Glomerular endothelial cell (primary cell): ENCODE data around the gene ACSM2B. TPM values are rescaled to one million over a fixed set of nuclear protein-coding genes. Genes with fewer than 3 reads are reported as not detected.
"Not testable (repeated sequence)": the region's sequence is repeated elsewhere in the genome, so short reads cannot be mapped to it uniquely, and the experiment has no call there.

Experiments used
- DNase-seq: peaks from one replicate; pipeline ENCODE4 v3.0.0-alpha.2; 2011; ENCODE audit warnings: low read depth, low spot score; ENCODE audit errors: extremely low read depth
- total RNA-seq: library from RNA; depleted of rRNA; stranded (reverse); fragments of >200 nt; gene quantifications from 2 replicates; pipeline ENCODE4 v1.2.3, GENCODE V29; 2015

Gene ACSM2B
- total RNA-seq, 1 donor from 2014 or later = not detected

DNA sequence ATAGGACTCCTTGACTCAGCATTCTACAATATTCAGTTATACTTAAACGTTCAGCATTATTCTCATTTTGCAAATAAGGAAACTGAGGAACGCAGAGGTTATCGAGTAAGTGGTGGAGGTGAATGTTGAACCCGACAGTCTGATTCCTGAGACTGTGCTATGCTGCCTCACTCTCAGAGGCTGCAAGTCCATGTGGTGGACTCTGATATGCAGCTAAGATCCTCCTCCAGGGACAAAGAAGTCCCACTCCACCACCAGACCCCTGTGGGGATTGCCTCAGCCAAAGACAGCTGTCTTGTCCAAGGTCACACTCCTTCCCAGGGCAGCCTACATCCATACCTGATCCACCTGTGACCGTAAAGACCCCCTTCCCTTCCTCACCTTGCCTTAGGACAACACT, 37.5 kb downstream of the ACSM2B start:
- DNase-seq = no peak

DNA sequence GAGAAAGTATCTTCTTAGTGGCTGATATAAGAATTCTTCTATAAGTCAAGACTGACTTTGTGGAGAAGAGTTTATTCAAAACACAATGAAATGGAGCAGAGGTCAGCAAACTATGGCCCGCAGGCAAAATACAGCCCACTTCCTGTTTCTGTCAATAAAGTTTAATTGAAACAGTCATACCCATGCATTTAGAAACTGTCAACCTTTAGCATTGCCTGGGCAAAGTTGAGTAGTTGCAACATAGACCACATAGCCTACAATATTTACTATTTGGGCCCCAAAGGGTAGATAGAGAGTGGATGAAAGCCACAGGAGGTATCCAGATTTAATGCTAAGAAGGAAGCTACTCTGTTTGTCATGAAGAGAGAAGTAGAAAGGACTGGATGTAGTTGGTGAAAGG, 38.0 kb downstream of the ACSM2B start:
- DNase-seq = no peak

GRCh38 chr16:20536669-20537068, 39.5 kb downstream of the ACSM2B start:
- not testable (repeated sequence) for DNase-seq

- DNase-seq = not testable (repeated sequence)
Measured at GRCh38 chr16:20532284-20532792, 43.8 kb downstream of the ACSM2B start.

GRCh38 chr16:20531795-20532194, 44.4 kb downstream of the ACSM2B start:
- not testable (repeated sequence) for DNase-seq

GRCh38 chr16:20520103-20520502, 56.1 kb downstream of the ACSM2B start:
- DNase-seq = no peak

GRCh38 chr16:20519231-20519630, 56.9 kb downstream of the ACSM2B start:
- DNase-seq = no peak

- no peak for DNase-seq
Measured at GRCh38 chr16:20517149-20517548, 59.0 kb downstream of the ACSM2B start.

DNA sequence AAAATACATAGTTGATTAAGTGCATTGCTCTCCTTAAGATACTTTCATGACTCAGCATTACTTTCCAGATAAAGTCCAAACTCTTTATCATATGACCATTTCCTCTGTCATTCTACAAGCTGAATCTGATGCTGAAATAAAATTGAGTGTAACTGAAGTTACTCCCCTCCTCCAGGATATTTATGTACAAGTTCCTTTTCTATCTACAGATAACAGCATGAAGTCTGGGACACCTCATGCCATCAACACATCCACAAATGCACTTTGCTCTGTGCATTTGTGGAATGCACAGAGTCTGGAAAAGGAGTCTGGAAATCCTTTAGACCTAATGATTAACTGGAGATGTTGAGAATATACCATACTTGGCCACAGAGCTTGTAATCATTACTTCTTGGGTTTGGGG, 60.5 kb downstream of the ACSM2B start:
- DNase-seq = no peak

GRCh38 chr16:20510323-20510722, 65.8 kb downstream of the ACSM2B start:
- no peak for DNase-seq

DNA sequence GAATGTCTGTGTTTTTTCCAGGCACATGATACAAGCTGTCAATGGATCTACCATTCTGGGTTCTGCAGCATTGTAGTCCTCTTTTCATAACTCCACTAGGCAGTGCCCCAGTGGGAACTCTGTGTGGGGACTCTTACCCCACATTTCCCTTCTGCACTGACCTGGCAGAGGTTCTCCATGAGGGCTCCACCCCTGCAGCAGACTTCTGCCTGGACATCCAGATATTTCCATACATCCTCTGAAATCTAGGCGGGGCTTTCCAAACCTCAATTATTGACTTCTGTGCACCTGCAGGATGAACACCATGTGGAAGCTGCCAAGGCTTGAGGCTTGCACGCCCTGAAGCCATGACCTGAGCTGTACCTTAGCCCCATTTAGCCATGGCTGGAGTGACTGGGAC, 68.9 kb downstream of the ACSM2B start:
- DNase-seq = no peak

DNA sequence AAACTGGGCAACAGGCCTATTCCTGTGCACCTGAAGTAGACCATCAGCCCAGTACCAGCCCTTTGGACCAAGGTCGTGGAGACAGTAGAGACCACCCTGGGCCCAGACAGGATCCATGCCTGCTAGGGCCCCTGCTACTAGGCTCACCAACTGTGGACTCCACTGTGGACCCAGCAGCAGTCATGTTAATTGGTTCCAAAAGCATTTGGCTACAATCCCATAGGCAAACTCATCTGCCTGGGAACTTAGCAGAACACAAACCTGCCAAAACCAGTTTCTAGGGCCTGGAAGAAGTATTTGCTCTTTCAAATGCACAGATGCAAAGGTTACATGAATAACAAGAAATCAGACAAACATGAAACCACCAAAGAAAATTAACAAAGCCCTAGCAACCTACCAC, 71.7 kb downstream of the ACSM2B start:
- DNase-seq = no peak

GRCh38 chr16:20491448-20491847, 84.7 kb downstream of the ACSM2B start:
- DNase-seq = not testable (repeated sequence)

DNA sequence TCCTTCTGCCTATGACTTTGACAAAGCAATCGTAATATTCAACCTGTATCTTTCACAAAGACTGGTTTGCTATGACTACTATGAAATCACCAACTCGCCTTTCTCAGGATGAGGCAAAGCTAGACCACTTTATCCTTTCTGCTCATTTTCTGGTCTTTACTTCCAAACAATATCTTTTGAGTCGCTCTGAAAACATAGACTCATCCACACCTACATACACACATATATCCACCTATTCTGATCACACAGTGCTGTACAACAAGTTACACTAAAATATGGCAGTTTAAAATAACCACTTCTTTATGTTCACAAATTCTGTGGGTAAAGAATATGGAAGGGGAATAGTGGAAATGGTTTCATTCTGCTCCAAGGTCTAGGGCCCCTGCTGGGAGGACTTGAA, 85.2 kb downstream of the ACSM2B start:
- not testable (repeated sequence) for DNase-seq

Other genes with a start within 250 kb of the ACSM2B start
- gene GP2, start 248.9 kb downstream of the ACSM2B start, total RNA-seq = not detected in 2 replicates
- gene UMOD, start 223.7 kb downstream of the ACSM2B start, total RNA-seq = not detected in 2 replicates
- gene PDILT, start 171.6 kb downstream of the ACSM2B start, total RNA-seq = not detected in 2 replicates
- 0.24 TPM in 1 of 2 replicates, not detected in the other for gene ACSM5, start 166.8 kb downstream of the ACSM2B start, total RNA-seq
- not detected in 2 replicates for gene ACSM2A, start 124.8 kb downstream of the ACSM2B start, total RNA-seq
- 0.41 TPM in 1 of 2 replicates, not detected in the other for gene ACSM1, start 121.3 kb upstream of the ACSM2B start, total RNA-seq
- gene THUMPD1, start 165.5 kb upstream of the ACSM2B start, total RNA-seq = 25.2 and 62.5 TPM in 2 replicates
- 22.0 and 68.4 TPM in 2 replicates for gene ACSM3, start 187.6 kb upstream of the ACSM2B start, total RNA-seq
- 10.3 and 11.3 TPM in 2 replicates for gene ERI2, start 230.1 kb upstream of the ACSM2B start, total RNA-seq
- 4.2 and 6.1 TPM in 2 replicates for gene REXO5, start 230.2 kb upstream of the ACSM2B start, total RNA-seq